NCI-H82 treated with DMSO at 0.1 percent for 48 hours (cell line): ENCODE results near the gene MSH6.
A peak's percentile ranks its signal among the peaks of the same experiment; 100 is the strongest.

Experiments
- DNase-seq: peaks from one replicate; lab custom pipeline; 2025; ENCODE audit not compliant: unreplicated experiment; lab: John Stamatoyannopoulos, UW

MSH6 gene, protein sequence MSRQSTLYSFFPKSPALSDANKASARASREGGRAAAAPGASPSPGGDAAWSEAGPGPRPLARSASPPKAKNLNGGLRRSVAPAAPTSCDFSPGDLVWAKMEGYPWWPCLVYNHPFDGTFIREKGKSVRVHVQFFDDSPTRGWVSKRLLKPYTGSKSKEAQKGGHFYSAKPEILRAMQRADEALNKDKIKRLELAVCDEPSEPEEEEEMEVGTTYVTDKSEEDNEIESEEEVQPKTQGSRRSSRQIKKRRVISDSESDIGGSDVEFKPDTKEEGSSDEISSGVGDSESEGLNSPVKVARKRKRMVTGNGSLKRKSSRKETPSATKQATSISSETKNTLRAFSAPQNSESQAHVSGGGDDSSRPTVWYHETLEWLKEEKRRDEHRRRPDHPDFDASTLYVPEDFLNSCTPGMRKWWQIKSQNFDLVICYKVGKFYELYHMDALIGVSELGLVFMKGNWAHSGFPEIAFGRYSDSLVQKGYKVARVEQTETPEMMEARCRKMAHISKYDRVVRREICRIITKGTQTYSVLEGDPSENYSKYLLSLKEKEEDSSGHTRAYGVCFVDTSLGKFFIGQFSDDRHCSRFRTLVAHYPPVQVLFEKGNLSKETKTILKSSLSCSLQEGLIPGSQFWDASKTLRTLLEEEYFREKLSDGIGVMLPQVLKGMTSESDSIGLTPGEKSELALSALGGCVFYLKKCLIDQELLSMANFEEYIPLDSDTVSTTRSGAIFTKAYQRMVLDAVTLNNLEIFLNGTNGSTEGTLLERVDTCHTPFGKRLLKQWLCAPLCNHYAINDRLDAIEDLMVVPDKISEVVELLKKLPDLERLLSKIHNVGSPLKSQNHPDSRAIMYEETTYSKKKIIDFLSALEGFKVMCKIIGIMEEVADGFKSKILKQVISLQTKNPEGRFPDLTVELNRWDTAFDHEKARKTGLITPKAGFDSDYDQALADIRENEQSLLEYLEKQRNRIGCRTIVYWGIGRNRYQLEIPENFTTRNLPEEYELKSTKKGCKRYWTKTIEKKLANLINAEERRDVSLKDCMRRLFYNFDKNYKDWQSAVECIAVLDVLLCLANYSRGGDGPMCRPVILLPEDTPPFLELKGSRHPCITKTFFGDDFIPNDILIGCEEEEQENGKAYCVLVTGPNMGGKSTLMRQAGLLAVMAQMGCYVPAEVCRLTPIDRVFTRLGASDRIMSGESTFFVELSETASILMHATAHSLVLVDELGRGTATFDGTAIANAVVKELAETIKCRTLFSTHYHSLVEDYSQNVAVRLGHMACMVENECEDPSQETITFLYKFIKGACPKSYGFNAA (N-terminal part only)

DNA sequence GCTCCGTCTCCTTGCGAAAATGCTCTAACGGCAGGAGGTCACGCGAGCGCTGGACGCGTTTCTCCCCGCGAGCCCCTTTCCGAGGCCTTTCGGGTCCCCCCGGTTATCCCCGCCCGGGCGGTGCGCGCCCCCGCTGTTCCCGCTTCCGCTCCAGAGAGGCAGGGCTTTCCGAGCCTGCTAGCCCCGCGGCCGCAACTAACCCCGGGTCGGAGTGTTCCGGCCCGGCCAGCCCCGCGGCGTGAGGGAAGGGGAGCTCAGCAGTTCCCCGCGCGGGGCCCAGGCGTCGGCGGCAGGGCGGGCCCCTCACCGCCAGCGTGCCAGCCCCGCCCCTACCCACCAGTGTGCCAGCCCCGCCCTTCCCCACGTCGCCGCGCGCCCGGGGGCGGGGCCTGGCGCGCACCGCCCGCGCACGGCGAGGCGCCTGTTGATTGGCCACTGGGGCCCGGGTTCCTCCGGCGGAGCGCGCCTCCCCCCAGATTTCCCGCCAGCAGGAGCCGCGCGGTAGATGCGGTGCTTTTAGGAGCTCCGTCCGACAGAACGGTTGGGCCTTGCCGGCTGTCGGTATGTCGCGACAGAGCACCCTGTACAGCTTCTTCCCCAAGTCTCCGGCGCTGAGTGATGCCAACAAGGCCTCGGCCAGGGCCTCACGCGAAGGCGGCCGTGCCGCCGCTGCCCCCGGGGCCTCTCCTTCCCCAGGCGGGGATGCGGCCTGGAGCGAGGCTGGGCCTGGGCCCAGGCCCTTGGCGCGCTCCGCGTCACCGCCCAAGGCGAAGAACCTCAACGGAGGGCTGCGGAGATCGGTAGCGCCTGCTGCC is at the start of gene MSH6:
MSH6 (plus strand) TSS at position 475 of the 815 bp plus-strand sequence; CDS start at position 564, 89 bp downstream.
- DNase-seq: peak; percentile 72

DNA sequence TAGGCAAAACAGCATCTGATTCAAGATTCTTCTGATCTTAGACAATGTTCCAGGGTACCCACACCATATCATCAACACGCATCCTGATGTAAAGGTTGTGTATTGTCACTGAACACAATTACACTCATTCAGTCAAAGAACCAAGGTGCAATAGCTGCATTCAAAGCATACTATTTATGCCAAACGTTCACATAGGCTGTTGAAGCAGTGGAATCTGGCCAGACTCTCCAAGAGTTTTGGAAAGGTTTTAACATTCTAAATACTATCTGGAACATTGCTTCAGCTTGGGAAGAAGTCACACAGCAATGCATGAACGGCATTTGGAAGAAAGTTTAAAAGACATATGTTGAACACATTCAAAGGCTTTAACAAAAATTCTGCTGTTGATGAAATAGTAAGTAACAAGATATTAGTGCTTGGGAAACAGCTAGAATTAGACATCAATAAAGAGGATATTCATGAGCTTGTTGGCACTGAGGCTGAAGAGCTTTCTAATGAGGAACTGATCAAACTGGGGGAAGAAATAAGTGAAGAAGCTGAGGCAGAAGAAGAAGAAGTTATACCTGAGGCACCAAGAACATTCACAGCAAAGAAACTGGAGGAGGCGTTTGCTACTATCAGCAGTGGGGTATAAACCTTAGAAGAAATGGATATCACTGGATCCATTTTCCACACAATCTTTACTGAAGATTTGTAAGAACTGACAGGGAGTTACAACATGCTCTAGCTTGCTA is 47.6 kb upstream of the MSH6 start:
- no peak for DNase-seq

GRCh38 chr2:47735912-47736311 is 47.0 kb upstream of the MSH6 start:
- DNase-seq: no peak

DNA sequence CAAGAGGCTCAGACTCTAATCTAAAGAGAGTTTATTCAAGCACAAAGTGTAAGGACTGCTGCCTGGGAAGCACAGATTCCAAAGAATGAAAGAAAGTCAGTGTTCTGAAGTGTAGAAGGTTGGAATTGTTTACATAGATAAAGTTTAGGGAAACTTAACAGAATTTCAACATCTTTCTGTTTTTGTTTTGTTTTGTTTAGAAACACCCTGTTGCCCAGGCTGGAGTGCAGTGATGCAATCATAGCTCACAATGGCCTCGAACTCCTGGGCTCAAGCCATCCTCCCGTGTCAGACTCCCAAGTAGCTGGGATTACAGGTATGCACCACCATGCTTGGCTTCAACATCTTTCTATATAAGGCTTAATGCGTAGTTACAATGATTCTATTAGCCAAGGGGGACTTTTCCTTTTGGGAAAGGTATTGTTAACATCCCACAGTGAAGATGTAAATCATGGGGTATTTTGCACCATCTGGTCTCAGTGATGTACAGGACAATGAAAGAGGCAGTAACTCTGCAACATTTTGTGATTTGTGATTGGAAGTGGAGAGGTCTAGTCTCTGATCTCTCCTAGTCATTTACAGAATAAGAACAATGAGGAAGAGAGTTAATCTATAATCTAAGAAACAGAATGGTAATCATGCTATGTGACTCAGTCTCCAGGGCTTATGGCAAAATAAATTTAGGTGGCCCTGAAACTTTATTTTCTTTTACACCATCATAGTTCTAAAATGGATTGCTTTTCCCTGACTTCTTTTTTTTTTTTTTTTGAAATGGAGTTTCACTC is 45.6 kb upstream of the MSH6 start:
- no peak for DNase-seq

DNA sequence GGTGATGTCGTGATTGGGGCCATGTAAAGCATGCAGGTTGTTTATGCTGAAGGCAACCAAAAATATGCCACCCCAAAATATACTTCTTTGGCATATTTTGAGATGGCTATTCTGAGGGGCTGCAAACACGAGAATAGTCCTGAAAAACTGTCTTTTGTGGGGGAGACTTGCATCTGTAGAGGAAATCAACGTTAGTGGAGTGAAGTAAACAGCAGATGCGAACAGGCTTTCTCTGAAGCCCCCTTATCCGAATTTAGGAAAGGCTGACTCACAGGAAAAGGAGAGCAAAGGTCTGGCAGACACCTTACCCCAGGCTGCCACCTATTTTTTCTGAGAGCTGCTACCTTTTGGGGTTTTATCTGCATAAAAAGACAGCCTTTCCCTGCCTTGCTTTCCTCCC is 44.6 kb upstream of the MSH6 start:
- no peak for DNase-seq

DNA sequence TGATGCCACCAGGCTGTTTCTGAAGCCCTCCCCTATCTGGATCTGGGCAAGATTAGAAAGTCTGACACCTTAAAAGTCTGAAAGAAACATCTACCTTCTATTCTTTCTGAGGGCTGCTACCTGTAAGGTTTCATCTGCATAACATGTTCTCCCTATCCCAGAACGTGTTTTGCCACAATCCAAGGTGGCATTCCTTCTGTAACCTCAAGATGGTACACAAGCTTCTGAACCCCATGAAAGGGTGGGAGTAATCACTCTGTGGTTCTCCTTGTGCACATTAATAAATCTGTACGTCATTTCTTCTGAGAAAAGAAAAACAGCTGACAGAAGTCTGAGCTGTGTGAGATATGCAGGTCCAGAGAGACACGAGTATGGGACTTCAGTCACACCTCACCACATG is 41.8 kb upstream of the MSH6 start:
- no peak for DNase-seq

DNA sequence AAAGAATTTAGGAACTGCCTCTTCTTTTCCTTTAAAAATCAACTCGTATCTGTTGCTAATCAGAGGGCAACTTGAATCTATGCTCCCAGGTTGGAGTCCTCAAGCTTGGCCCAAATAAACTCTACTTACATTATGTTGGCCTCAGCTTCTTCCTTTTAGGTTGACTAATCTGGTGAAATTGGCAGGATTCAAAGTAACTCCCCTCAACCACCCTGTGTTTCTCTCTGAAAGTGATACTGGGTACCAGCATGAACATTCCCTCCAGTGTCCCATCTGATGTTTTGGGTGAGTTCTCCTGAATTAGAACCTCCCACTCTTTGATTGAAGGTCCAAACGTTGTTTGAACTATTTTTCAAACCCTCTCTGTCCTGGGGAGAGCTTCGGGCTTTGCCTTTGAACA is 41.3 kb upstream of the MSH6 start:
- DNase-seq: no peak

DNA sequence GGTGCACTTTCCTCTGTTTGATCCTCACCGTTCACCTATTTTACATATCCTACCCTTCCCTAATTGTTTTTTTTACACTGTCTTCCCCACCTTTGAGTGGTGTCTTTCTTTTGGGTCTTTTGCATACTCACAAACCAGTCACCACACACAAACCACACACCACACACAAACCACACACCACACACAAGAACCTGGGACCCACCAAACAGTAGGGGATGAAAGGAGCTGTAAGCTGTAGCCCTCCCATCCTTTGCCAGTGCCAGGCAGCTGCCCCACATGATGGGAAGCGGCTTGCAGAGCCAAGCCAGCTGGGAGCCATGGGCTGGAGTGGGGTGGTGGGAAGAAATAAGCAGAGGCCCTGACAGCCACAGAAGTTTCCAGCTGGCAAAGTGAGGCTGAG is 38.9 kb upstream of the MSH6 start:
- DNase-seq: no peak

- DNase-seq: no peak
Measured at GRCh38 chr2:47747878-47748277, 35.1 kb upstream of the MSH6 start.

- DNase-seq: peak; percentile 53
Measured at GRCh38 chr2:47751856-47752414, 31.0 kb upstream of the MSH6 start.

DNA sequence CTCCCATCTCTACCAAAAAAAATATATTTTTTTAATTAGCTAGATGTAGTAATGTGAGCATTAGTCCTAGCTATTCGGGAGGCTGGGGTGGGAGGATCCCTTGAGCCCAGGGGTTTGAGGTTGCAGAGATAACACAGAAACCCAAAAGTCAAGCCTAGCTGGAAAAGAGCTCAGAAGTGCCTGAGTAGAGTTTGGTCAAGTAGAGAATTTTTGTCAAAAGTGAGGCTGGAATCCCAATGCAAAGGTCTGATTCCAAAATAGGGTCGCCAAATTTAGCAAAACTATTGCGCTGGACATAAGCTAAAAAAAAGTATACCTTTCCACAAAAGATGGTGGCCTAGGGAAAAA is 15.5 kb upstream of the MSH6 start:
- DNase-seq: no peak

DNA sequence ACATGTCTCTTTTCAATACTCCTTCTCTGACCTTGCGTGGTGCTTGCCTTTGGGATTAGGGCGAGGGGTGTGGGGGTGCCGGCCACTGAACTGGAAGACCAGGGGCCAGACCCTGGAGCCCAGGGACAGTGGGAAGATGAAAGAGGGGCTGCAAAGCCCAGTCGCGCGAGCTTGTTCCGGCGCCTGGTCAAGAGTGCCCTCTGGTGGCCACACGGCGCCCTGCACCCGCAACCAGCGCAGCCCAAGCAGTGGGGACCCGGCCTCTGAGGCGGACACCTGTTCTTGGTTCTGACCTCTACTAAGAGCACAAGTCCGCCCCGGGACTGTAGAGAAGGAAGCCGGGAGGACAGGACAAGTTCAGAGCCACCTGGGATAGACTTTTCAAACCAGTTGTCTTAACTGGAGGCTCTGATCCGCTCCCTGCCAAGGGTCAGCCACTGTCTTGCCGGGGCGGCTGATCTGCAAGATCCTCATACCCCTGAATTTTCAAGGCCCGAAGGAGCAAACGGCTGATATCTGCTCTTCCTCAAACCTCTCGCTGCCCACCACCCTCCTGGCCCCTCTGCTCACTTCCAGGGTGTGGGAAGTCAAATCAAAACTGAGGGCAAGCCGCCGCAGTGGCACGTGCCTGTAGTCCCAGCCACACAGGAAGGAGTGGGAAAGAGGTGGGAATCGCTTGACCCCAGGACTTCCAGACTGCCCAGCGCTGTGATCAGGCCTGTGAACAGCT is 14.9 kb upstream of the MSH6 start:
- DNase-seq: no peak

- DNase-seq: no peak
Measured at GRCh38 chr2:47769318-47769717, 13.6 kb upstream of the MSH6 start.

GRCh38 chr2:47771211-47771610 is 11.7 kb upstream of the MSH6 start:
- DNase-seq: no peak

DNA sequence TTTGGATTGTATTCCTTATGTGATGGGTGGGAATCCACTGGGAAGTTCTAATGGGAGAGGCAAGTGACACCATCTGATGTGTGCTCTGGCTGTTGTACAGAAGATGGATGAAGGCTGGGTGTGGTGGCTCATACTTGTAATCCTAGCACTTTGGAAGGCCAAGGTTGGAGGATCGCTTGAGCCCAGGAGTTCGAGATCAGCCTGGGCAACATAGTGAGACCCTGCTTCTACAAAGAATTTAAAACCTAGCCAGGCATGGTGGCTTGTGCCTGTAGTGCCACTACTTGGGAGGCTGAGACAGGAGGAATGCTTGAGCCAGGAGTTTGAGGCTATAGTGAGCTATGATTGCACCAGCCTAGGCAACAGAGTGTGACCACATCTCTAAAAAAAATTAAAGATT is 10.6 kb upstream of the MSH6 start:
- DNase-seq: no peak

GRCh38 chr2:47774567-47774966 is 8.4 kb upstream of the MSH6 start:
- DNase-seq: no peak

GRCh38 chr2:47777277-47777937 is 5.5 kb upstream of the MSH6 start:
- DNase-seq: no peak
